CD4-positive, alpha-beta T cell treated with Interleukin-15 for 4 hours (primary cell): ENCODE results near the gene ARCN1.

Experiments used
- DNase-seq: peaks from one replicate; pipeline ENCODE4 v3.0.0-alpha.2; 2020; ENCODE audit warnings: low spot score

Gene ARCN1

GRCh38 chr11:118639899-118640298 is 67.7 kb downstream of the ARCN1 start:
- no peak for DNase-seq

- no peak for DNase-seq
These were observed 68.3 kb downstream of the ARCN1 start for GRCh38 chr11:118640332-118641154.

GRCh38 chr11:118641397-118642019 is 69.3 kb downstream of the ARCN1 start:
- no peak for DNase-seq

GRCh38 chr11:118643142-118643994 is 71.2 kb downstream of the ARCN1 start:
- DNase-seq, result no peak

GRCh38 chr11:118643995-118644345 is 71.8 kb downstream of the ARCN1 start:
- DNase-seq, result no peak

- no peak for DNase-seq
These were observed 72.3 kb downstream of the ARCN1 start for GRCh38 chr11:118644496-118644895.

GRCh38 chr11:118645066-118645715 is 73.0 kb downstream of the ARCN1 start:
- DNase-seq, result no peak

- no peak for DNase-seq
These were observed 74.2 kb downstream of the ARCN1 start for GRCh38 chr11:118646393-118646792.

- DNase-seq, result no peak
These were observed 76.1 kb downstream of the ARCN1 start for GRCh38 chr11:118648291-118648690.

- DNase-seq, result no peak
These were observed 77.7 kb downstream of the ARCN1 start for GRCh38 chr11:118649941-118650340.

GRCh38 chr11:118650366-118650765 is 78.2 kb downstream of the ARCN1 start:
- DNase-seq, result no peak

GRCh38 chr11:118651820-118652219 is 79.6 kb downstream of the ARCN1 start:
- no peak for DNase-seq
